AG09309 (cell line): ENCODE data around the gene TSPAN4.

Experiments used
- DNase-seq: peaks from one replicate; pipeline ENCODE4 v3.0.0-alpha.2; 2010; ENCODE audit warnings: low read depth
- H3K4me3 ChIP-seq: 2 replicates; pipeline ENCODE4 v1.5.1; 2011; ENCODE audit warnings: mild to moderate bottlenecking, low read depth, low read length, moderate library complexity; ENCODE audit not compliant: control insufficient read depth
- TF ChIP-seq, protein P1 (sequence below): IDR thresholded peaks from 2 replicates; pipeline ENCODE4 v1.5.1; 2011; ENCODE audit warnings: mild to moderate bottlenecking, low read depth, low read length, inconsistent platforms; ENCODE audit not compliant: insufficient read depth, control insufficient read depth; ENCODE audit errors: missing control alignments

Gene TSPAN4

DNA sequence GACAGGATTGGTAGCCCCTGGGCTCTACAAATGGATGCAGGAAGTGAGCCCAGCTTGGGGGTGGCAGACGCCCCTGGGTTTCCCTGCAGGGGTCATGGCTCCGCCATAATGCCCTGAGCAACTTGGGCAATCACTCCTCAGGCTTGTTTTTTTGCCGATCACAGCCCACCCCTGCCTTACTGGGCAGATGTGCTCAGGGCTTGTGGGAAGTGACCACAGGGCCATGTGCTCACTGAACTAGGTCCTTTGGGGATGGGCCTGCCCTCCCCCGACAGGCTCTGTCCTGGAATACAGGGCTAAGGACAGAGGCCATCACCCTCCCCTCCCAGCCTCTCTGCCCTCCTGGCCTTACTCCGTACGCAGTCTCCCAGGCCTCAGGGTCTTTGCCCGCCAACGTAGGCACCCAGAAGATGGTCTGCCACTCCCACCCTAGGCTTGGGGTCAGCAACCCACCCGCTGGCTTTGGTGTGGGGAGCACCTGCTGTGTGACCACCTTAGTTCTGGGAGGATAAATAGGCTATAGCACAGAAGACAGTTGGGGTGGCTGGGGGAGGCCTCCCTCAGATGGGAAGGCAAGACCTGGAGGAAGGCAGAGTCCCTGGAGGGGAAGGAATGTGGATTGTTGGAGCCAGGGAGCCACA lies 29.1 kb upstream of the TSPAN4 start:
- H3K4me3 ChIP-seq: no peak overlapping the region
- TF ChIP-seq, protein P1, sequence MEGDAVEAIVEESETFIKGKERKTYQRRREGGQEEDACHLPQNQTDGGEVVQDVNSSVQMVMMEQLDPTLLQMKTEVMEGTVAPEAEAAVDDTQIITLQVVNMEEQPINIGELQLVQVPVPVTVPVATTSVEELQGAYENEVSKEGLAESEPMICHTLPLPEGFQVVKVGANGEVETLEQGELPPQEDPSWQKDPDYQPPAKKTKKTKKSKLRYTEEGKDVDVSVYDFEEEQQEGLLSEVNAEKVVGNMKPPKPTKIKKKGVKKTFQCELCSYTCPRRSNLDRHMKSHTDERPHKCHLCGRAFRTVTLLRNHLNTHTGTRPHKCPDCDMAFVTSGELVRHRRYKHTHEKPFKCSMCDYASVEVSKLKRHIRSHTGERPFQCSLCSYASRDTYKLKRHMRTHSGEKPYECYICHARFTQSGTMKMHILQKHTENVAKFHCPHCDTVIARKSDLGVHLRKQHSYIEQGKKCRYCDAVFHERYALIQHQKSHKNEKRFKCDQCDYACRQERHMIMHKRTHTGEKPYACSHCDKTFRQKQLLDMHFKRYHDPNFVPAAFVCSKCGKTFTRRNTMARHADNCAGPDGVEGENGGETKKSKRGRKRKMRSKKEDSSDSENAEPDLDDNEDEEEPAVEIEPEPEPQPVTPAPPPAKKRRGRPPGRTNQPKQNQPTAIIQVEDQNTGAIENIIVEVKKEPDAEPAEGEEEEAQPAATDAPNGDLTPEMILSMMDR: no peak
- DNase-seq: no peak

DNA sequence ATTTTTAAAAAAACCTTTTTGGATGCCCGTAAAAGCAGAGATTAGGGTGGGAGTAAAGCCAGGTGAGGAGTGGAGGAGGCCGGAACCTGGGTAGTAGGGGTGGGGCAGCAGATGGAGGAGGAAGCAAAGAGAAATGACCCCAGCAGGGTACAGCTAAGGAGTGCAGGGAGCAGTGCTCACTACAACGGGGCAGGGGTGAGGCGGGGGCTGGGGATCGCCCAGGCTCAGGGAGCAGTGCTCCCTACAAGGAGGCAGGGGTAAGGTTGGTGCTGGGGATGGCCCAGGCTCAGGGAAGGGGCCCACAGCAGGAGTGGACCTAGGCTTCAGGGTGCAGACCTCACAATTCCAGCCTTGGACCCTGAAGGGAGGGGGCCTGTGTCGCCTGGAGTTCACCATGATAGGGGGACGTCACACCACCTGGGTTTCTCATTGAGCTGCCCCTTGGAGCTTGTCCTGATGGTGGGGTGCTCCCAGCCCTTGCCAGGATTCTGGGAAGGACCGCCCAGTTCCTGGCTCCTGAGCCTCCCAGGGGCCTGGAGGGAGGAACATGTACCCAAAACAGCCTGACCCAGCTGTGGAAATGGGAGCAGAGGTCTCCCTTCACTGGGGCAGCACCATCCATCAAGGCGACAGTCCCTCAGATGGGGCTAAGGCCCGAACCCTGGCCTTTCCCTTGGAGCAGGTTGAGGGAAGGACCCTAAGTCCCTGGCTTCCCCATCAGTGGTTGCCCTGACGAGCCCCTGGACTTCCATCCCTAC lies 26.8 kb upstream of the TSPAN4 start:
- TF ChIP-seq, protein P1: no peak
- no peak overlapping the region for H3K4me3 ChIP-seq
- DNase-seq: no peak

DNA sequence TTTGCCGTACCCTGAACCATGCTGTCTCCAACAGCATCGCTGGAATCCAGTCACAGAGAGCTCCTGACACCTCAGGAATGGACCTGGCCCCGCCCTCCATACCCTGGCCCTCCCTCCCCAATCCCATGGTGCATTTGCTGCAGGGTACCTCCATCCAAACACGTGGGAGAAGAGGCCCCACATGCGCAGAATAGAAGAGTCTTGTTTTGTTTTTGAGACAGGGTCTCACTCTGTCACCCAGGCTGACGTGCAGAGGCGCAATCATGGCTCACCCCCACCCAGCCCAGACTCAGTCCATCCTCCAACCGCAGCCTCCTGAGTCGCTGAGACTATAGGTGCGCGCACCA lies 26.2 kb upstream of the TSPAN4 start:
- TF ChIP-seq, protein P1: no peak
- no peak for DNase-seq
- H3K4me3 ChIP-seq: no peak overlapping the region

DNA sequence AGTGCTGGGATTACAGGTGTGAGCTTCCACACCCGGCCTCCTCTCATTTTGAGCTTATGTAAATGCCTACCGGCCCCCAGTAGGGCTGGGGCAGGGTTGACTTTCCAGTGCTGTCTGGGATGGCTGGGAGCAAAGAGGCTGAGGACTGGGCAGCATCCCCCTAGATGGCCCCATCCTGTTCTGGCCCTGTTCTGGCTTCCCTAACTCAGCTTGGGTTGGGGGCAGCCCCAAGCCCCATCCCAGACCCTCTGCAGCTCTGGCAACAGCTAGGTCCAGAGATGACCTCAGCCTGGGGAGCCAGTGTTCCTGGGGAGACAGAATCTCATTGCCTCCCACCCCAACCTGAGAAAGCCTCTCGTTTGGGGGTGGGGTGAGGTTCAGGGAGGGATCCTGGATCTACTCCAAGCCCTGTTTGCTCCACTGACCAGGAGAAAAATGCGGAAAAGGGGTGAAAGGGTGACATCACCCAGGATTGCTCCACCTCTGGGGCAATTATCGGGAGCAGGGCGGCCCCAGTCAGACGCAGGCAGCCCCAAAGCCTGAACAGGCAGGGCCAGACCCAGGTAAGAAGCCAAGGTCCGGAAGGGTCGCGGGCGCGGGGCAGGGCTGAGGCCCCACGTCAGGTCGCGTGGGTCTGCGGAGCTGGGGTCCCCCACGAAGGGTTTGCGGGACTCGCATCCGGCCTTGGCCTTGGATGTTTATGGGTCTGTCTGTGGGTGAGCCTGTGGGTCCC lies 24.1 kb upstream of the TSPAN4 start, which contains the start of gene PNPLA2:
Gene PNPLA2, plus strand, starts transcription at position 519 of the 733 bp plus-strand sequence. CDS start 805 bp downstream, outside the sequence.
- TF ChIP-seq, protein P1: no peak

DNA sequence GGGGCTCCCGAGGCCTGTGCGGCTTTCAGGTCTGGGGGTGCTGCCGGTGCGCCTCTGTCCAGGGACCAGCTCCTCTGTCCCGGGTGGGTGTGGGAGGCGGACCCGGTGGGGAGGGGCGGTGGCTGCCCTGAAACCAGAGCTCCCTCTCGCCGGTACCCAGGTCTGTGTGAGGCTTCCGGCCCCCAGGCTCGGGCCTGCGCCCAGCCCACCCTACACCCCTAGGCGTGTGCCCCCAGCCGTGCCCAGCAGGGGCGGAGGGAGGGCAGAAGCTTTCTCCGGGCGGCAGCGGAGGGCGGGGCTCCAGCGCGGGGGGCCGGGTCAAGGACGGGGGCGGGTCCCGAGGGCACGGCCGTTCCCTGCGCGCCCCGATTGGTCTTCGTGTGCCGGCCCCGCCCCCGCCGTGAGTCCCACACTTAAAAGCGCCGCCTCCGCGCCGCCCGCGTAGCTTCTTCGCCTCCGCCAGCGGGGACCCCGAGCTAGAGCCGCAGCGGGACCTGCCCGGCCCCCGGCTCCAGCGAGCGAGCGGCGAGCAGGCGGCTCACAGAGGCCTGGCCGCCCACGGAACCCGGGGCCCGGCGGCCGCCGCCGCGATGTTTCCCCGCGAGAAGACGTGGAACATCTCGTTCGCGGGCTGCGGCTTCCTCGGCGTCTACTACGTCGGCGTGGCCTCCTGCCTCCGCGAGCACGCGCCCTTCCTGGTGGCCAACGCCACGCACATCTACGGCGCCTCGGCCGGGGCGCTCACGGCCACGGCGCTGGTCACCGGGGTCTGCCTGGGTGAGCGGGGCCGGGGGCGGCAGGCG lies 23.3 kb upstream of the TSPAN4 start:
- H3K4me3 ChIP-seq: peak overlapping the region; percentile 81
- DNase-seq: no peak
- TF ChIP-seq, protein P1: peak; percentile 6

More for the DNA sequence above, 24.1 kb upstream of the TSPAN4 start, which contains the start of gene PNPLA2:
- DNase-seq: no peak
- peak within 1 kb of the TSS; percentile 81 for H3K4me3 ChIP-seq
